Measurements from ENCODE around the gene LRCH1. TPM values are rescaled to one million over a fixed set of nuclear protein-coding genes. Genes with fewer than 3 reads are reported as not detected.

LRCH1 gene
- total and polyA plus RNA-seq, 2 experiments from 2014 or later, result 6.0 to 14.6 TPM

GRCh38 chr13:46684287-46685001 lies 131.5 kb downstream of the LRCH1 start:
- TF ChIP-seq, protein P1, sequence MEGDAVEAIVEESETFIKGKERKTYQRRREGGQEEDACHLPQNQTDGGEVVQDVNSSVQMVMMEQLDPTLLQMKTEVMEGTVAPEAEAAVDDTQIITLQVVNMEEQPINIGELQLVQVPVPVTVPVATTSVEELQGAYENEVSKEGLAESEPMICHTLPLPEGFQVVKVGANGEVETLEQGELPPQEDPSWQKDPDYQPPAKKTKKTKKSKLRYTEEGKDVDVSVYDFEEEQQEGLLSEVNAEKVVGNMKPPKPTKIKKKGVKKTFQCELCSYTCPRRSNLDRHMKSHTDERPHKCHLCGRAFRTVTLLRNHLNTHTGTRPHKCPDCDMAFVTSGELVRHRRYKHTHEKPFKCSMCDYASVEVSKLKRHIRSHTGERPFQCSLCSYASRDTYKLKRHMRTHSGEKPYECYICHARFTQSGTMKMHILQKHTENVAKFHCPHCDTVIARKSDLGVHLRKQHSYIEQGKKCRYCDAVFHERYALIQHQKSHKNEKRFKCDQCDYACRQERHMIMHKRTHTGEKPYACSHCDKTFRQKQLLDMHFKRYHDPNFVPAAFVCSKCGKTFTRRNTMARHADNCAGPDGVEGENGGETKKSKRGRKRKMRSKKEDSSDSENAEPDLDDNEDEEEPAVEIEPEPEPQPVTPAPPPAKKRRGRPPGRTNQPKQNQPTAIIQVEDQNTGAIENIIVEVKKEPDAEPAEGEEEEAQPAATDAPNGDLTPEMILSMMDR (IDR thresholded peaks at IDR 0.05; ENCODE audit: low read depth, low read length), result no peak
- Histone ChIP-seq H3K9me3 (ENCODE audit: low read depth) (no peaks in the 10 kb centered on the region), H3K27ac (peak overlapping the region; percentile 94), H3K27me3 (no peaks in the 10 kb centered on the region), H3K4me3 (no peak overlapping the region), H3K36me3 (no peaks in the 10 kb centered on the region), H3K4me1 (ENCODE audit: low read depth) (peaks cover 31% of the 10 kb centered on the region)
- DNase-seq (ENCODE audit: low read depth in 1 of 2, low spot score in 1 of 2), result peak; percentile 70 to 79

DNA sequence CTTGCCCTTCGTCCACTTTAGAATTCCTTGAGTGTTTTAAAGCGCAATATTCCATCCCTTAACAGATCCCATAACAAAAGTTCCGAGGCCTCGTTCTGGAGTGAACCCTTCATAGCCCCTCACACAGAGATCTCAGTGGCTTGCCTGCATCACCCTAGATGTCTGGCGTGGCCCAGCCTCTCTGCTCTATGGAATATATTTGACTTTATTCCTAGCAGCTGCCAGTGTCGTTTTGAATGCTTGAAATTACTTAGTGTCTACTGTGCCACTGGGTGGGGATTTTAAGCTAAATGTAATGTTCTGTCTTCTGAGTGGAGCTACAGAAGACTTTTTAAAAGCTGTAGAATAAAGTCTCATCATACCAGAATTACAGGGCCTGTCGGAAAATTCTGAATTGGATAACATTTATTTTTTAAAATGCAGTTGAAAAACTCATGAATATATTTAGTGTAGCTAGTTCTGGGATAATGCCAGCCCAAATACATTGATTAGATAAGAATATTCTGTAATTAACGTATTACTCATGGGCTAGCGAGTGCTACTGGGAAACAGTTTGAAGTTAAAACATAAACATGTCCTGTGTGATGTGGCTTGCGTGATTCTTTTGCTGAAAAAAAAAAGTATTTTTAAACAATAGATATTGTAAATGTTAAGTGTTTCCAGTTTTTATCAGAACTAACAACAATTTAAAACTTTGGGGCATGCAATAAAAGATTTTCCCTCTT lies 132.2 kb downstream of the LRCH1 start:
- no peaks in the 10 kb centered on the region for H3K36me3 ChIP-seq
- H3K27me3 ChIP-seq, result no peaks in the 10 kb centered on the region
- peaks cover 31% of the 10 kb centered on the region for H3K4me1 ChIP-seq (ENCODE audit: low read depth)
- no peak for DNase-seq (ENCODE audit: low read depth in 1 of 2, low spot score in 1 of 2)
- peak overlapping the region; percentile 94 for H3K27ac ChIP-seq
- H3K4me3 ChIP-seq, result no peak overlapping the region
- H3K9me3 ChIP-seq (ENCODE audit: low read depth), result no peaks in the 10 kb centered on the region
- TF ChIP-seq, protein P1 (IDR thresholded peaks at IDR 0.05; ENCODE audit: low read depth, low read length), result no peak

- no peaks in the 10 kb centered on the region for H3K27me3 ChIP-seq
- TF ChIP-seq, protein P1 (IDR thresholded peaks at IDR 0.05; ENCODE audit: low read depth, low read length), result no peak
- H3K9me3 ChIP-seq (ENCODE audit: low read depth), result no peaks in the 10 kb centered on the region
- no peak for DNase-seq (ENCODE audit: low read depth in 1 of 2, low spot score in 1 of 2)
- H3K4me1 ChIP-seq (ENCODE audit: low read depth), result peaks cover 34% of the 10 kb centered on the region
- H3K4me3 ChIP-seq, result no peak overlapping the region
- no peaks in the 10 kb centered on the region for H3K36me3 ChIP-seq
- peak overlapping the region; percentile 94 for H3K27ac ChIP-seq
Measured at GRCh38 chr13:46686171-46686570, 133.2 kb downstream of the LRCH1 start.

DNA sequence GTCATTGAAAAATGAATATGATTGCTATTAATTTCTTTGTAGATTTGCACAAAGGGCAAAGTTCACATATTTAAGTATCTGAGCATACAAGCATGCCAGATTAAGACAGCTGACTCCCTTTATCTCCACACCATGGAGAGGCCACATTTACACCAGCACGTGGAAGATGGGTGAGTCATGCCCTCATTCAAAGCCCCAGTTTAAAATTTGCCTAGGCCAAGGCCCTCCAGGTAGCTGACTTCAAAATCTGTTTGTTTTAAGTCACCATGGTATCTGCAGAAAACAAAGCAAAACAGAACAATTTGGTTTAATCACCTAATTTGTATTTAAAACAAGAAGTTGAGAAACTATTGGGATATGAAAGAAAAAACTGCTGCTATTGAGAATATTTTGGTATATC lies 134.8 kb downstream of the LRCH1 start:
- Histone ChIP-seq H3K9me3 (ENCODE audit: low read depth) (no peaks in the 10 kb centered on the region), H3K27me3 (no peaks in the 10 kb centered on the region), H3K4me1 (ENCODE audit: low read depth) (peaks cover 42% of the 10 kb centered on the region), H3K36me3 (no peaks in the 10 kb centered on the region), H3K27ac (no peak overlapping the region), H3K4me3 (no peak overlapping the region)
- DNase-seq (ENCODE audit: low read depth in 1 of 2, low spot score in 1 of 2), result peak in 1 of 2 donors; percentile 69
- TF ChIP-seq, protein P1 (IDR thresholded peaks at IDR 0.05; ENCODE audit: low read depth, low read length), result no peak

GRCh38 chr13:46688306-46688705 lies 135.3 kb downstream of the LRCH1 start:
- H3K4me1 ChIP-seq (ENCODE audit: low read depth), result peaks cover 42% of the 10 kb centered on the region
- H3K36me3 ChIP-seq, result no peaks in the 10 kb centered on the region
- H3K27ac ChIP-seq, result no peak overlapping the region
- DNase-seq (ENCODE audit: low read depth in 1 of 2, low spot score in 1 of 2), result no peak
- H3K9me3 ChIP-seq (ENCODE audit: low read depth), result no peaks in the 10 kb centered on the region
- H3K4me3 ChIP-seq, result no peak overlapping the region
- H3K27me3 ChIP-seq, result no peaks in the 10 kb centered on the region
- TF ChIP-seq, protein P1 (IDR thresholded peaks at IDR 0.05; ENCODE audit: low read depth, low read length), result no peak

Measured in cardiac muscle cell (in vitro differentiated cells and primary cell).